Measurements from ENCODE around the gene FBXW7.
A peak's percentile ranks its signal among the peaks of the same experiment; 100 is the strongest.
"Not testable (repeated sequence)": the region's sequence is repeated elsewhere in the genome, so short reads cannot be mapped to it uniquely, and the experiment has no call there.

FBXW7 gene, protein sequence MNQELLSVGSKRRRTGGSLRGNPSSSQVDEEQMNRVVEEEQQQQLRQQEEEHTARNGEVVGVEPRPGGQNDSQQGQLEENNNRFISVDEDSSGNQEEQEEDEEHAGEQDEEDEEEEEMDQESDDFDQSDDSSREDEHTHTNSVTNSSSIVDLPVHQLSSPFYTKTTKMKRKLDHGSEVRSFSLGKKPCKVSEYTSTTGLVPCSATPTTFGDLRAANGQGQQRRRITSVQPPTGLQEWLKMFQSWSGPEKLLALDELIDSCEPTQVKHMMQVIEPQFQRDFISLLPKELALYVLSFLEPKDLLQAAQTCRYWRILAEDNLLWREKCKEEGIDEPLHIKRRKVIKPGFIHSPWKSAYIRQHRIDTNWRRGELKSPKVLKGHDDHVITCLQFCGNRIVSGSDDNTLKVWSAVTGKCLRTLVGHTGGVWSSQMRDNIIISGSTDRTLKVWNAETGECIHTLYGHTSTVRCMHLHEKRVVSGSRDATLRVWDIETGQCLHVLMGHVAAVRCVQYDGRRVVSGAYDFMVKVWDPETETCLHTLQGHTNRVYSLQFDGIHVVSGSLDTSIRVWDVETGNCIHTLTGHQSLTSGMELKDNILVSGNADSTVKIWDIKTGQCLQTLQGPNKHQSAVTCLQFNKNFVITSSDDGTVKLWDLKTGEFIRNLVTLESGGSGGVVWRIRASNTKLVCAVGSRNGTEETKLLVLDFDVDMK

DNA sequence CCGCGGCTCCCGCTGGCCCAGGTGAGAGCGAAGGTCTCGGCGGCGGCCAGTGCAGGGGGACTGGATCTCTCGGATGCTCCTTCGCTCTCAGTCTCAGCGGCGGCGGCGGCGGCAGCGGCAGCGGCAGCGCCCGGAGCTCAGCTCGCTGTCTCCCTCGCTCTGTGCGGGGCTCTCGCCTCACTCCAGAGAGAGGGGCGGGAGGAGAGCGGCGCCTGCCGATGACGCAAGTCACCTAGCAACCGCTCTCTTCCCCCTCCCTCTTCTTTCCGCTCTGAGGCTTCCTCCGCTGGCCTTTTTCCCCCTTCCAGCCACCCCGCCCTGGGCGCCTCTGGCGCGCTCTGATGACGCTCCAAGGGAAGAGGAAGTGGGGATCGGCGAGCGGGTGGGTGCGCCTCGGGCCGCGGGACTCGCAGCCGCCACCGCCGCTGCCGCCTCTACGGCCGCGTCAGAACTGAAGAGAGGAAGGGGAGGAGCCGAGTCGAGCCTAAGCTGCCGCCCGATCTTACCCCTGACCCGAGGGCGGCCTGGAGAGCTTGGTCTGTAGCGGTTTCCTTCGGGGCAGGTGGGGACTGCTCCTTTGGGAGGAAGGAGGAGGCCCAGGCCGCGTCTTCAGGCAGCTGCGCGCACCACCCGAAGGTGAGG lies at the start of gene FBXW7:
Gene FBXW7, minus strand, starts transcription at position 190 of the 642 bp plus-strand sequence. CDS start 124,289 bp downstream, outside the sequence.
- DNase-seq: peak; percentile 99

DNA sequence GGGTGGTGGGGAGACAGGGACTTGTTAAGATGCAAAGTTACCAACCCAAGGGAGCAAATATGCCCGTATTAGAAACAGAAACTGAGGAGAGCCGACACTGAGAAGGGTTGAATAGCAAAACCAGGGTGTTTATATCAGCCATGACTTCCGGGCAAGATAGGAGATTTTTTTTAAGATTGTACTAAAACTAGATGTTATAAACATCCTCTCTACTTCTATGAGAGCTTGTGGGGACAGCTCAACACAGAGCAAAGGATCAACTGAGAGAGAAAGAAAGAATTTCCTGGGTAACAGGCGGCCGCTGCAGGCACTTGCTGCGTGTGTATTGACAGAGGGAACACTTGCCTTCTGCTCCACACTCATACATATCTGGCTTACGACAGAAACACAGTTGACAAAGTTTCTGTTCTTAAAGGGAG lies 49.1 kb upstream of the FBXW7 start:
- DNase-seq: peak; percentile 37

DNA sequence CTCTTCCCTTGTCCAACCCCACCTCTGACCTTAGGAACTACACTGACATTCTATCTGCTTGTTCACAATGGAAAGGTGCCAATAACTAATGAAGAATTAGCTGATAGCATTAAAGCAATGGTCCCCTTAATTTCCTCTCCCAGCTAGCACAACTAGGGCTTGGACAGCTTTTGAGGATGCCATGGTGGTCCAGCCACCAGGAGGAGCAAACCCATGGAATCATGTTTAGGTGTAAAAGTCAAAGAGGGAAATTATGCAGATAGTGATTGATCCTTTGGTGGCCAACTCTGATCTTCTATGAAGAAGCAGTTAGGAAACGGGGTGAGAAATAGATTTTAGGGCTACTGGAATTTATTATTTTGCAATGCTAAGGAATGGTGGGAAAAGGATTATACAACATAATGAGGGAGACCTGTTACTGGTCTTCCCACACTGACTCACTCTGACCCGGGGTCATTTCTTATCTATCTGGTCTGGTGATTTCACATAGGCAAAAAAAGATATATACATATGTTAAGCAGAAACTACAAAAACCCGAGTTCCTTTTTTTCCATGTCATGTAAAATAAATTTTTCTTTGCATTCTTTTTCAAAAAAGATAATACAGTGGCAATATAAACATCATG lies 45.8 kb upstream of the FBXW7 start:
- DNase-seq: no peak

DNA sequence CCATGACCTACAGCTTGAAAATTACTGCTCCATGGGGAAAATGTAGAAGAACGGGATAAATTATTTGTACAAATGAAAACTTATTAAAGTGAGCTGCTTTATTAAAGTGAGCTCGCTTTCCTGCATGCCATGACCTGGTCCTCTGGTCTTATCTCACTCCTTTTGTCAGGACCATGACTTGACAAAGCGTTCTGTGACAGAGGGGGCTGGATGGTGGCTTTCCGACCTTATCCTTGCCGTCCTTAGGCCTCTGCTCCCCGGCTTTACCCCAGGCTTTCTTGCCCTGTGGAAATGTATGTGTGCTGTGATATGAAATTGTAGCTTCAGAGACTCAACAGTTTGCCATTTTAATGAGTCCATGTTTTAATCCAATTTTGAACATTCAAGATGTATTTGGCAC lies 44.0 kb upstream of the FBXW7 start:
- no peak for DNase-seq

DNA sequence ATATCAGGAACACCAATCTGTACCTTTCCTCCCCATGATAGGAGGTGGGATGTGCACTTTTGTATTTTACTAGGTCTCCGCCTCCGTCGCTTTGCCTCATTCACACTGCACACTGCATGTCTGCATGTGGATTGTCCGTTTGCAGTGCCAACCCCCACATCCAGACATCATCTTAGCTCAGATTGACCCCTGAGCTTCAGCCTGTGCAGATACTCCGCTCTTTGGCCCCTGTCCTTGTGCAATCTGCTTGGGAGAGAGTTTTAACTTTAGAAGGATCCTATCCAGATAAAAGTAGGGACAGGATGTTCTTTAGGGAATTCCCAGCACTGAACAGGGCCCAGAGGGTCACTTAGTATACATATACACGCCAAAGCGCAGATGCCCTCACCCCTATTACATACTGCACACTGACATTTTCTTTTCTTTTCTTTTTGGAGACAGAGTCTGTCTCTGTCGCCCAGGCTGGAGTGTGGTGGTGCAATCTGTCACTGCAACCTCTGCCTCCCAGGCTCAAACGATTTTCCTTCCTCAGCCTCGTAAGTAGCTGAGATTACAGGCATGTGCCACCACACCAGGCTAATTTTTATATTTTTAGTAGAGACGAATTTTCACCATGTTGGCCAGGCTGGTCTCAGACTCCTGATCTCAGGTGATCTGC lies 43.3 kb upstream of the FBXW7 start:
- DNase-seq: no peak

DNA sequence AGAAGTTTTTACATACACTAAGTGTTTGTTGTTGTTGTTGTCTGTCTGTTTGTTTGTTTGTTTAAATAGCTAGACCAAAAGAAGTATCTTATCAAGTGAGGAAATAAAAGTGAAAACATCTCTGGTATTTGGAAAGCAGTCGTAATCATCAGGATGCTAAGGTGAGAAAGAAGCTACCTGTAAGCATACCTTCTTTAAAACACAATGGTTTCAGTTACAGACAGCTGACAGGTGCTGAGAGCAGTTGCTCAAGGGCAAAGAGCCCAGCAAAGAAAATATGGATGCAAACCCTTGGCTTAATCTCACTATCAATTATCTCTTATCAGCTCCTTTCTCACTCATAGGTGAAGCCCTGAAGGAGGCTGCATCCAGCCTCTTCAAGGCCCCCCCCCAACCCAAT lies 42.8 kb upstream of the FBXW7 start:
- no peak for DNase-seq

DNA sequence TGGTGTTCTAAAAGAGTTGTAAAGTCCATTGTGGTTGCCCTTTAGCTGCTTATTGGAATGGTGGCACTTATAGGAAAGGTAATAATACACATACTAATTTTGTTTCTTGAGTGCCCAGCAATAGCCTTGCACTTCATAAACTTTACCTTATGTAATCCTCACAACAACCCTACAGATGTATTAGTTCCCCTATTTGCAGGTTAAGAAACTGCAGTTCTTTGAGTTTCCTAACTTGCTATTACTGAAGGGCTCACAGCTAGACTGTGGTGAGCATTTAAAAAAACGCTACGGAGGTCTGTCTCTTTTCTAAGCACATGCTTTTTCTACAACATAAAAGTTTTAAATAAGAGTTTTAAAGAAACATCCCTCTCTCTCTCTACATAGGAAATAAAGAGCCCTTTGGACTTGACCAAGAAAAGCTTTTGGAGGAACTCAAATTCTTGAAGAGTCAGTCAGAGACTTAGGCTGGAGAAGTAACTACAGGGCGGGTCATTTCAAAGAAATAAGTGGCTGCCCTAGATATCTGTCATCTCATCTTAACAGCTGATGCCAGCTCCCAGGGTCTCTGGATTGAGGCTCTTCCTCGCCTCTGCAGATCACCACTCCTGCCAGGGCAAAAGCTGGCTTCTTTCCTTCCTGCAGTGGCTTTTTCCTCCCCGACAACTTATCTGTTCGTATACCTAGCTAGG lies 42.0 kb upstream of the FBXW7 start:
- no peak for DNase-seq

DNA sequence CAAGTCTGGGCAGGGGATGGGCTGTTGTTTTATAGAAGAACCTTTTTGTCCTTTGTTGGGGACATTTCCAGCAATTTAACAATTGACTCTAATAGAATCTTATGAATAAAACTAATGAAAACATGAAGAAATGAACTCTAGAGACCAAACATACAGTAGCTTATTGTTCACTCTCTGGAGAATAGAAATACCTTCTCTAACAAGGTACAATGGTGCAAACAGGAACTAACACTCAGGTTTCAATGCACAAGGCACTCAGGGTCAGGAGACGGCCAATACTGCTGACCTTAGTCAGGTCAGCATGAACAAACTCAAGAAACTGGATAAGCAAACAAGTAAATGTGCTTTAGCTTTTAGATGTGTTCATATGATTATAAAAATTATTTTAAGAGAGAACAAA lies 39.6 kb upstream of the FBXW7 start:
- no peak for DNase-seq

DNA sequence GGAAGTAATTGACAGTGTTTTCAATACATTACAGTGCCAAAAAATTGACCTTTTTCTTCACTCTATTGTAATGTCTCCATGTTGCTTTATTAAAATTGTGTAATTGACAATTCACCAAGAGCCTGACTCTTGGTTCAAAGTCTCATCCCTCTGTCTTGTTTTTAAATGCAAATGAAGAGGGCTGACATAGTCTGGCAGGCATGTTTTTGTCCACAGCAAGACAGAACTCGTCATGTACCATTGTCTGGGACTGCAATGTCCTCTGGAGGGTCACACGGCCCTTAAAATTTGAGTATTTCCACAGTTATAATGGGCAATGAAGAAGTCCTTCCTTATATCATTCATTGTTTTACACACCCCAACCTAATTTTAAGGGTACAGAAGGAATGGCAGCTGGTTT lies 38.0 kb upstream of the FBXW7 start:
- no peak for DNase-seq

DNA sequence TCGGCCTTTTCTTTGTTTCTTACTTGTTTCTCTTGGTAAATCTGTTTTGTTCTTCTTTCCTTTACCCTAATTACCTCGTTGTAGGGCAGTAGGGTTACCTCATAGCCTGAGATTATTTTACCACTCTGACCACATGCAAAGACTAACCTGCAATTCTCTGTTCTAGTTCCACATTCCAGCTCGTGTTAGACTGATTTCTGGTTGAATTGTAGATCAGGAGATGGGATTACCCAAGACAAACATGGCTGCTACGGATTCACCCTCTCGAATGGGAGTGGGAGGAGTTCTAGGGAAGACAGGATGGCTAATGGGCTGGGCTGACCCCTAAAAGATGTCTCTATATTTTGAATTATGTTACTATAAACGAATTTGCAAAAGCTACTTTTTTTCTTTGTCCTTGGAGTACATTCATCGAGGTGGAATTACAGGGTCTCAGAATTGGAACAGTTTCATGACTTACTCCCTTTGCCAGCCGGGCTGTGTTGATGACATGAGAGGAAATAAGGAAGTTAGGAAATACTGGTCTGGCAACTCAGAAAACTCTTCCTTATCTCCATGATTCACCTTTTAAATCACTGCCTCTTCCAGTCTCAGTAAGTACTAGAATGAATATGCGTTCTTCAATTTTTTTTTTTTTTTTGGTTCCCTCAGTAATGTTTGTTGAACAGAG lies 36.7 kb upstream of the FBXW7 start:
- no peak for DNase-seq

DNA sequence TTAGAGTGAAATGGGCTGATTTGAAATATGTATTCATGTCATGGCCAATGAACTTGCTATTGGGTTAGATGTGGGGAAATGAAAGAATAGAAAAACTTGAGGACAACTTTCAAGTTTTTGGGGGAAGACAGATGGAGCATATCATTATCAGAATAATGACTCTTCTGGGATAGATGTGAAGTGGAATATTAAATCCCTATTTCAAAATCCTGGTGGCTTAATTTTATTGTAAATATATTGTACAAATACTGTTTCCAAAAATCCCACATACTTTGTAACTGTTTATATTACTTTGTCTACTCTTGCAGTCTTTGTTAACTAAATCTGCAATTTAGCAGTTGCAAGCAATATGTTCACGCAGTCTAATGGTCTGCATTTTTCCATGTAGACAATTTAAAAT lies 35.9 kb upstream of the FBXW7 start:
- no peak for DNase-seq

DNA sequence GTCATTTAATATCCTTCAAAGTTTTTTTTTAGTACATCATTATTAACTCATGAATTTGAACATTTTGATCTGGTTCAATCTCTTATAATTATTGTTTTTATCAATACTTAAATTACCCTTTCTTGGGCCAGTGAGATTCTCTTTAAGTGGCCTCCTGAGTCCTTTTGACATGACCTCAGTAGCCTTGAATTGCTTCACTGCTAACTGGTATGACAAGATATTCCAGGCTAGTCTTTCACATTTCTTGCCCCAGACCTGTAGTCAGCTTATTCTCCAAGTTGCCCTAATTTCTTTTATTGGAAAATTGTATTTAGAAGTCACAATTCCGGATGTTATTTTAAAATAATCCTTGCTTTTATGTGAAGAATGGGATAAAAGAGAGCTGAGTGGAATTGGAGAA lies 35.4 kb upstream of the FBXW7 start:
- no peak for DNase-seq

DNA sequence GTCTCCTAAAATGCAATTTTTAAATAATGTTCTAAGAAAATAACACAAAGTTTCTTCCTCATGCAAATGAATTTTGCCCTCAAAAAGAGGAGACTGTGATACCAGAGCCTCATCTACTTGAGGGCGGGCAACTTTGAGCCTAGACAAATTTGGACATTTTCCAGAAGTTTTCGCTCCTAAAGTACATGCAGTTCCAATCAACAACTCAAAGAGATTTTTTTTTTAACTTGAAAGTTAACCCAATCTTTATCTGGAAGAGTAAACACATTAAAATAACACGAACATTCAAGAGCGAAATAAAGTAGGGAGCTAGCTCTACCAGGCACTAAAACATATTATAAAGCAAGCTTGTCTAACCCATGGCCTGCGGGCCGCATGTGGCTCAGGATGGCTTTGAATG lies 29.4 kb upstream of the FBXW7 start:
- DNase-seq: no peak

DNA sequence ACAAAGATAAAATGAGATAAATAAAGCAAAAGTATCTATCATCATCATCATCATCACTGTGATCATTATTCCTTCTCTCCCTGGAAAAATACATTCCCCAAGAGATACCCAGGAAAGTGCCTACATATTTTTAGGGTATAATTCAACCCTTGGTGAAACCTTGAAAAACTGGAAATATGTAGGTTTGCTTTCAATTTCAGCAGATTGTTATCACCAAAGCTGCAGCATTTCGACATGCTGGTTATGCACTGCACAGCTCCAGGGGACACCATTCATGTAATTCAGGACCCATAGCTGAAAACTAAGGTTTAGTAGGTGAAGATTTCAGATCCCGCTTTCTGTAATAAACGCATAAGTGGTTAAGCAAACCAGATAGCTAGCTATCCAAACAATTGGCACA lies 28.4 kb upstream of the FBXW7 start:
- DNase-seq: no peak

DNA sequence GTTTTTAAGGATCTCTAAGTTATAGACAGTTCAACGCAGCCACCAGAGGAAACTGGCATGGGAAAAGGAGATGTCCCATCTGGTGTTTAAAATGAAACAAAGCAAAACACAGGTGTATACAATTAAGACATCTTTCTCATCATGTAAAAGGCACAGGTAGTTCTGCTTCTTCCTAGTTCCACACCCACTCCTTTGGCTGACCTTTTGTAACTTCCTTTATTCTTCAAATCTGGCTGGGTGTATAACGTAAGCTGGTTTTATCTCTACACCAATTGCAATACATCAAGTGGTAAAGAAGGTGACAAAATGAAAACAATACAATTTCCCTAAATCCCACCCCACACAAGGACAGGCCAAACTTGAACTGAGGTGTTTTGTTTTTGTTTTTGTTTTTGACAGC lies 27.3 kb upstream of the FBXW7 start:
- no peak for DNase-seq

DNA sequence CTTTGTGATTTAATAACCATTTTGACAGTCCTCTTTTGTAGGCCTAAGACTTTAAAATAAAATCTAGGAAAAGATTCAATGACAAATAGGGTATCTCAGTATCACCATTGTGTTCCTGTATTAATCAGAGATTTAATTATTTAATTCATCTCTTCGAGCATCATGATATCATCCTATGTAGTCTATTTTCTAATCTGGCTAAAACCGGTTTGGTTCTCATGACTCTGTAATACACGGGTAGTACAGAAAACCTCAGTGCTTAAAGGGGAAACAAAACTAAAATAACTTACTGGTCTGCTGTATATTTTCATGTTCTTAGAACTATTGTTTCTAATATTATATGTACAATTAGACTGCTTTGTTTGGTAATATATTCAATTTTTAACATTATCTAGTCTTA lies 23.7 kb upstream of the FBXW7 start:
- DNase-seq: no peak

DNA sequence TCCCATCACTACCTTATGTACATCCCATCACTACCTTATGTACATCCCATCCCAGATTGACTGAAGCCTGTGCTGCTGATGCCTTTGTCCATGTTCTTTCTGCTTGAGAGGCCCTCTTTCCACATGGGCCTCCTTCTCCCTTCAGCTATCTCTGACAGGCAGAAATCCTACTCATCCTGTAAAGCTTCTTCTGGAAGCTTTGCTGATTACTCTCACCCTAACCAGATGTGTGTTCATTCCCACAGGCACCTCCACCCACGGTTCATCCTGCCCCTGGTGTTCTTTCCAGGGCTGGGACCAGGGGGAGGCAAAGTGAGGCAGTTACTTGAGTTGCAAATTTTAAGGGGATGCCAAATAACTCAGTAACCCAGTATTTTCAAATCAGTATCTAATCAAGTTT lies 22.5 kb upstream of the FBXW7 start:
- no peak for DNase-seq

DNA sequence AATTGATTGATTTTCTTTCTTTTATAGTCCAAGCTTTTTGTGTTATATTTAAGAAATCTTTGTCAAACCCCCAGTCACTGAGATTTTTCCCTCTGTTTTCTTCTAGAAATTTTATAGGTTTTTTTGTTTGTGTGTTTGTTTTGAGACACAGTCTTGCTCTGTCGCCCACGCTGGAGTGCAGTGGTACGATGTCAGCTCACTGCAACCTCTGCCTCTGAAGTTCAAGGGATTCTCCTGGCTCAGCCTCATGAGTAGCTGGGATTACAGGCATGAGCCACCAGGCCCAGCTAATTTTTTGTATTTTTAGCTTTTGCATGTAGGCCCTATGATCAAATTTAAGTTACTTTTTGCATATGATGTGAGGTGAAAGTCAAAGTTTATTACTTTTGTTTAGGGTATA lies 20.9 kb upstream of the FBXW7 start:
- DNase-seq: no peak

DNA sequence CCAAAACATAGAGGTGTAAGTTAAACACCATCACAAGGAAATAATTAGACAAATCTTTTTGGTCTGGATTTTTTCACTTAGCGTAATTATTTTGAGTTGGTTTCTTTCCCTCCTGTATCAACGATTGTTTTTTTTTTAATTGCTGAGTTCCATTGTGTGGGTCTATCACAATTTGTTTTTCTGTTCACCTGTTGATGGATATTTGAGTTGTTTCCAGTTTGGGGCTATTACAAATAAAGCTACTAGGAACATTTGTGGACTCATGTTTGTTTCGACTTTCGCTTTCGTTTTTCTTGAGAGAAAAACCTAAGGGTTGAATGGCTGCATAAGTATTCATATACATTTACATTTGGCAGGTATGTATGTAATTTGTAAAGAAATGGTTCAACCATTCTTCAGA lies 20.4 kb upstream of the FBXW7 start:
- no peak for DNase-seq

DNA sequence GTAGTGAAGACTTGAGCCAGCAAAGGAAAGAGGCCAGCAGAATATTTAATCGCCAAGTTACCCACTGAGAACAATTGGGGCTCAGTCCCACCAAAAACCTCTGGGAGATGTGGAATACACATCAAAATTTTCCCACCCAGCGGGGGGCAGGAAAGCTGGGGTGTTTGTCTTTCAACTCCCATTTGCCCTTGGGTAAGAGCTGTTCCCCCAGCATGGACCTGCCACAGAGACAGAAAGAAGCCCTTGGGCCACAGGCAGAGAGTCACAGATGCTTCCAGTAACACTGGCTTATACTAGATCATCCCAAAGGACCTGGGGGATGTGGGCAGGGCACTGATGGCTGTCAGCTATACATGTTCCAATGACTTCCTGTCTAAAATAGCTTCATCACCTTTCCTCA lies 18.9 kb upstream of the FBXW7 start:
- no peak for DNase-seq

DNA sequence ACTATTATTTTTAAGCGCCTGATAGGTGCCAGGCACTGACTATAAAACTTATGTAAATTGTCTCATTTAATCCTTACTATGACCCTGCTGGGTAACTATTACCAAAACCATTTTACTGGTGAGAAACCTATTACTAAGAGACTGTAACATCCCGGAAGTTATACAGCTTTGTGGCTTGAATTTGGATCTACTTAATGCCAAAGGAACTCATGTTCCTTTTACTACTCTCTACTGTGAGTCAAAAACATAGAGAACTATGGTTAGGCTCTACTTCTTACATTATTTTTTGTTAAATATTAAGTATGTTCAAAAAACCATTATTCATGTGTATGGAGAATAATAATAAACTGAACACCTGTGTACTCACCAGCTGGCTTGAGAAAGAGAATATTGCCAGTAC lies 14.8 kb upstream of the FBXW7 start:
- not testable (repeated sequence) for DNase-seq

DNA sequence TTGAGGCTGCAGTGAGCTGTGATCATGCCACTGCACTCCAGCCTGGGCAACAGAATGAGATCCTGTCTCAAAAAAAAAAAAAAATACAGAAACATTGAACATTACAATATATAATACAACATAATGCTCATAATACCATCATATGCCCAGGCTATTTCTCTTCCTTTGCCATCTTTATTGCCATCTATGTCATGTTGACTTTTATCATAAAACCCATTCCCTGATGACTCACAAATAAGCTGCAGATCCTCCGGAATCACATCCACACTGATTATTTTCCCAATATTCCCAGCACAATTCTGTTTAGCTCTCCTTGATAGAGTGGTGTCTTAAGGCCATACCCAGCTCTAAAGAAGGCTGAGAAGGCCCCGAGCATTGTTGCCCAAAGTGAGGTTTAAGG lies 9.2 kb upstream of the FBXW7 start:
- DNase-seq: no peak

All from activated CD4-positive, CD25-positive, alpha-beta regulatory T cell treated with anti-CD3 and anti-CD28 coated beads, Interleukin-2, amount 50 U/mL, for 72 hours (primary cell).